HL-60 (cell line): Measurements from ENCODE around the gene MAGIX.

ENCODE experiments used
- CTCF ChIP-seq: IDR thresholded peaks from one replicate; pipeline ENCODE4 v1.5.1; 2011; ENCODE audit warnings: low read length, control low read depth, inconsistent platforms; ENCODE audit not compliant: insufficient read depth
- REST ChIP-seq: IDR thresholded peaks from 2 replicates; pipeline ENCODE4 v1.6.1; 2012; ENCODE audit warnings: low read depth; ENCODE audit not compliant: insufficient replicate concordance

GRCh38 chrX:49117581-49117980 lies 45.0 kb upstream of the MAGIX start:
- TF ChIP-seq CTCF (no peak), REST (no peak)
